GM21447 (cell line): Measurements from ENCODE around the gene CHRM1.

Experiments
- ATAC-seq: cut with Tn5 transposase; IDR thresholded peaks from one replicate; pipeline ENCODE4 v1.9.1; 2021; ENCODE audit not compliant: unreplicated experiment

Gene CHRM1

GRCh38 chr11:62925745-62926679 lies 4.8 kb upstream of the CHRM1 start:
- ATAC-seq = no peak

DNA sequence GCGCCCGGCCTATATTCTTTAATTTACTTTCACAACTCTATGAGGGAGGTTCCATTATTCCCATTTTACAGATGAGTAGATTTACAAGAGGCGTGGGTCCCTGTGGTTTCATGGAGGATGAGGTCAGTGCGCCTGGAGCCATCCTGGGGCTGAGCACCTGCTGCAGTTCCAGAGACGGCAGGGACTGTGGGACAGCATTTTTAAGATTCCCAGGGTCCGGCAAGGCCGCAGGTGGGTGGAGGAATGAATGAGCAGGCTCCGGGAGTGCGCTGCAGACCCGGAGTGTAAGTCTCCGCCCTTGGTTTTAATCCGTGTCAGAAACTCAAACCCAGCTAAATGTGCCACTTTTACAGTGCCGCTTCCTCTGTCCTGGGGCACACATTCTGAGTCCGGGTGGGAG lies 4.1 kb upstream of the CHRM1 start:
- no peak for ATAC-seq

DNA sequence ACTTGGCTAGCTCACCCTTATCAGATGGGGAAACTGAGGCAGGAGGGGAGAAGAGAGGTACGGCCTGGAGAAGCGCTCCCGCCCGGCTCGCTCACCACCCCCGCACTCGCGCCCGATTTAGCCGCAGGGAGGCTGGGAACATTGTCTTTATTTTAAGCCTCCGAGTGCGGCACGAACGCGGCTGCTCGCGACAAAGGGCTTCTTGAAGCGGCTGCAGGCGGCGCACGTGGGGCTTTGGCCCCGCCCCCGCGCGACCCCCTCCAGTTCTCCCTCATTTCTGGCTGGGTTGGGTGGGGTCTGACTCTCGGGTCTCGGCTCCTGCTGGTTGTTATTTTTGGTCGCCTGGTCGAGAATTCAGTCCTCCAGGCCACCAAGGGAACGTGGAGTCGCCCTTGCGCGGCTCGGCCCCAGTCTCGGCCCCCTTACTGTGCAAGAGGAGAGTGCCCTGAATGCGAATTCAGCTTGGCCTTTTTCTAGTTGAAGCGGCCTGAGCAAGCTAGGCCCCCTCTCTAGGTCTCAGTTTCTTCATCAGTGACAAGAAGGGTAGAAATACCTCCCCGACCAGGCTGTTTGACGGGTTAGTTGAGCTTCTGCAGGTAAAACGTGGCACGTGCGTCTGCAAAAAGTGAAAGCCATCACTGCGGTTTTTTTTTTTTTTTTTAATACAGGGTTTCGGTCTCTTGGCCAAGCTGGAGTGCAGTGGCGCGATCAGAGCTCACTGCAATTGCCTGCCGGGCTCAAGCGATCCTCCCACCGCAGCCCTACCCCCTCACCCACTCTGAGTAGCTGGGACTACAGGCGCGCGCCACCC lies 2.6 kb upstream of the CHRM1 start:
- no peak for ATAC-seq

DNA sequence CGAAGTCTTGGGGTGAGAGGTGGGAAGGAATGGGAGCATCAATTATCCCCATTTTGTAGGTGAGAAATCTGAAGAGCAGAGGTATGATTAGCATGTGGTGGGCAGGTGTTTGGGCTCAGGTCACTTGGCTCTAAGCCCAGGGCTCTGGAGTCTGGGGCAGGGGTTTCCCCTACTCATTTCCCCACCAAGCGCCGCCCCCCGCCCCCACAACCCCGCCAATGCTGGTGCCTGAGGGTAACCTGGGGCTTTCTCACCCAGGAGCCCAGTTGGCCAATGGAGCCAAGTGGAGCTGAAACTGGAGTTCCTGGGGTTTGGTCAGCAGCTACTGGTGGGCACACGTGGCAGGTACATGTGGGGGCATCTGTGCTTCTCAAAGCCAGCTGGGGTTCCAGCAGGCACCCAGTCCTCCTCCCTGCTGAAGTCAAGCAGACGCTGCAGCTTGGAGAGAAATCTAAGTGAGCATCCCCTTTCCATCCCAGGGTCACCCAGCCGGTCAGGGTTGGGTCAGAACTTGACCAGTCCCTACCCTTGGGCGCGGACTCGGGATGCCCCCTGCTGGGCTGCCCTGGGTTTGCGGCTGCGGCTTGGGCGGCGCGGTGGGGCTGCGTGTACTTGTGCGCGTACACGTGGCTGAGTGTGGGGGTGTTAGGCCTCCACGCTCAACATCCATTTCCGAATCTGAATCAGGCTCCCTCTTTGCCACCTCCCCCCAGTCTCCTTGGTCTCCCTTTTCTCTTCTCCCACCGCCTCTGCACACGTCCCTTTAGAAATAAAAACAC lies 1.7 kb upstream of the CHRM1 start:
- ATAC-seq = no peak

DNA sequence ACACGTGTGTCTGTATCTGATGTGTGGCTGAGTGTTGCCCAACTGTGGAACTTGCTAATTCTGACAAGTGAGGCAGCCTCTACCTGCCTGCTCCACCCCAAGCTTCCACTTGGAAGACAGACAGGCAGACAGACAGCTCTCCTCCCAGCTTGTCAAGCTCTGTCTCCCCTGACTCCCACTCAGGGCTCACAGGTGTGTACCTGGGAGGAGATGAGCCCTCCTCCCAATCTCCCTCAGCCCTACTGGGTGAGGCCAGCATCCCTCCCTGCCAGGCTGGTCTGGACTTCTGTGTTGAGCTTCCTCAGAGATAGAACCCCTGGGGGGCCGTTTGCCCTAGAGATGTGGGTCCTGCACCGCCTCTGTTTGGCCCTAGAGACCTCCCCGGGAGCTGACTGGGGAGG lies 1.0 kb upstream of the CHRM1 start:
- ATAC-seq = no peak

DNA sequence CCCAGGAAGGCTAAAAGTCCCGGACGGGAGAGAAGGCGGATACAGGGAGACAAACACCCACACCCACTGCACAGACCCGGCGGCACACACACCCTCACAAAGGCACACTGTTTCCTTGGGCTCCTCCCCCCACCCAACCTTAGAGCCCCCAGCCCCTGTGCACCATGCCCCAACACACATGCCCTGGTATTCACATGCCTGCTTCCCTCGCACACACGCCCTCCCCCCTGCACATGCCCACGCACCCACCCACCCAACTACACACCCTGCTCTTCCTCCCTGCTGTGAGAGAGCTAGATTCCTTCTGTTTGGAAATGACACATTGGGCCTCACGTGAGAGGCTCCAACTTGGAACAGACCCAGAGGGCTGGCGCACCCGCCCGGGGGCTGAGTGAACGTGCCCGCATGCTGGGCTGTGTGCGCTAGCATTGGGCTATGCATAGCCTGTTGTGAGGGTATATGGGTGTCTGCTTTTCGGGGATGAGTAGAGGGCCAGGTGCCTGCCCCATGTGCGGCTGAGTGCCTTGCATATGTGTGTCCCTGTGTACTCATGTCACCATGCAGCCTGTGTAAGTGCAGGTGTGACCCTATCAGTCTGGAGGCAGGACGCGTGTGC lies 518 bp upstream of the CHRM1 start:
- no peak for ATAC-seq

GRCh38 chr11:62919898-62920640 lies 1.1 kb downstream of the CHRM1 start:
- ATAC-seq = no peak

DNA sequence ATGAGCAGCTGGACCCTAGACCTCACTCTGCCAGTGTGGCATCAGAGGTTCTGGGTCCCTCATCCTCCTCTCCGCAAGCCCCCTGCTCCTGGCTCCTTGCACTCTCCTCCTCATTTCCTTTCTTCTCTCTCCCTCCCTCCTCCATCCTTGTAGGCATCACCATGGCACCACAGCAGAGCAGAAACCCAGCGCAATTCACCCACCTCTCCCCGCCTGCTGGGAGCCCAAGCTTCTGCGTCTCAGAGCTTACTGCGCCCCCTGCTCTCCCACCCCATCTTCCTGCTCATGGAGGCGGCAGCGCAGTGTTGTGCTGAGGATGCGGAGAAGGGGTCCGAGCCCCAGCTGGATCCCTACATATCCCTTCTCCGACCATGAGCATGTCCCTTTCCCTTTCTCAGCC lies 1.7 kb downstream of the CHRM1 start:
- ATAC-seq = no peak

GRCh38 chr11:62918531-62918930 lies 2.6 kb downstream of the CHRM1 start:
- no peak for ATAC-seq

GRCh38 chr11:62917906-62918502 lies 3.2 kb downstream of the CHRM1 start:
- no peak for ATAC-seq

DNA sequence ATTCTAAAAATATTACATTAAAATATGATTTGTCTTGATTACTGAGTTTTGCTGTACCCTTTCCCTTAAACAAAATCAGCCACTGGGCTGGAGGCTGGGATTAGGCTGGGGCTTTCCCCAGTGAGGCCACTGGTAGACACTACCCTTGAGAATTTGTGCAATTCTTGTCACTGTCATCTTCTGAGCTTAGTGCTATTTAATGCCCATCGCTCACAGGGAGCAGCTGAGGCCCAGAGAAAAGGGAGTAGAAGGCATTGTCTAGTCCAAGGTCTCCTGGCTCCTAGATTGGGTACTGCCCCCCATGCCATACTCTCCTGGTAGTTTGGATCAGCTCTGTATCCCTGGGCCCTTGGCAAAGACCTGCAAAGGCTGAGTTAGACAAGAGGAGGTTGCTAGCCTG lies 6.7 kb downstream of the CHRM1 start:
- ATAC-seq = no peak

DNA sequence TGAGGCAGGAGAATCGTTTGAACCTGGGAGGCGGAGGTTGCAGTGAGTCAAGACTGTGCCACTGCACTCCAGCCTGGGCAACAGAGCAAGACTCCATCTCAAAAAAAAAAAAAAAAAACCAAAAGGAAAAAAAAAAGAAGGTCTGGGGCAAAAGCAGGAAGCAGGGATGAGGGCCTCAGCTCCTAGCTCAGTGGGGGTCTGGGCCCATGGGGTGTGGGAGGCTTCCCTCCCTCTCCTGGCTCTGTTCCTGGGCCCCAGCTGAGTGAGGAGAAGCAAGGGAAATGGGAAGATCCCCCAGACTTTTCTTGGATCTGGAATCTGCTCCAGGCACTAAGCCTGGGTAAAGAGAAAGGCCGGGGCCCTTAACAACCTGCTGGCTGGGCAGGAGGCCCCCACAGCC lies 8.9 kb downstream of the CHRM1 start:
- ATAC-seq = no peak

DNA sequence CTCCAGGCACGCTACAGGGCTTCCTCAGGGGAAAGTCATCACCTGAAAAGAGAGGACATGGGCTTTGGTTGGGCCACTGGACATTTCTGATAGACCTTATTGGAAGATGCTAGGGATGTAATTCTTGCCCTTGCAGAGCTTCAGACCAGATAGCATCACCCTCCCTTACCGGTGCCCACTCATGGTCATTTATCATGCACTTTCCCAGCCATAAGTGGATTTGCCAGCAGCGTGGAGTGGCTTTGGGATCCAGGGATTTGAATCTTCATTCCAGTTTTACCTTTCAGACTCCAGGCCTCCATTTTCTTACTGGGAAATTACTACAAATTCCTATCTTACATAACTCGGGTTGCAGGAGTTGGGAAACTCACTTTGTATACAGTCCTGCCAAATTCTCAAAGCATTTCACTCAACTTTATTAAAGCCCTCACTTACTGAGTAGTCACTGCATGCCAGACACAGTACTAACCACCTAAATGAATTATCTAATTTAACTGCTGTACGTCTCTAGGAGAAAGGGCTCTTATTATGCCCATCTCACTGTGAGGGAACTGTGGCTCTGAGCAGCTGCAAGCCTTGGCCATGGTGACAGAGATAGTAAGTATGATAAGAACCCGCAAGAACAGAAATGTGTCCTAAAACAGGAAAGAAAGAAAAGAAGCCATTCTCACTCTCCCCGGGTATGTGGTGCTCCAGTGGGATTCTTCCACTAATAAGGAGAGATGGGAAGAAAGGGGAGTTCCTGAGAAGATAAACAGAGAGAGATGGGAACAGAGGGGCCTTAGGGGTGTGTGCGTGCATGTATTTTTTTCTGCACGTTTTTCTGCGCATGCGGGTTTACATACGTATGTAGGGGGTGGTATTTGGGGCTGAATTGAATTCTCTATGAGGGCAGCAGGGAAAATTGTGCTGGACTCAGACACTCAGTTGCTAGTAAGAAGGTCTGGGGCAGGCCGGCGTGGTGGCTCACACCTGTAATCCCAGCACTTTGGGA lies 9.7 kb downstream of the CHRM1 start:
- no peak for ATAC-seq

DNA sequence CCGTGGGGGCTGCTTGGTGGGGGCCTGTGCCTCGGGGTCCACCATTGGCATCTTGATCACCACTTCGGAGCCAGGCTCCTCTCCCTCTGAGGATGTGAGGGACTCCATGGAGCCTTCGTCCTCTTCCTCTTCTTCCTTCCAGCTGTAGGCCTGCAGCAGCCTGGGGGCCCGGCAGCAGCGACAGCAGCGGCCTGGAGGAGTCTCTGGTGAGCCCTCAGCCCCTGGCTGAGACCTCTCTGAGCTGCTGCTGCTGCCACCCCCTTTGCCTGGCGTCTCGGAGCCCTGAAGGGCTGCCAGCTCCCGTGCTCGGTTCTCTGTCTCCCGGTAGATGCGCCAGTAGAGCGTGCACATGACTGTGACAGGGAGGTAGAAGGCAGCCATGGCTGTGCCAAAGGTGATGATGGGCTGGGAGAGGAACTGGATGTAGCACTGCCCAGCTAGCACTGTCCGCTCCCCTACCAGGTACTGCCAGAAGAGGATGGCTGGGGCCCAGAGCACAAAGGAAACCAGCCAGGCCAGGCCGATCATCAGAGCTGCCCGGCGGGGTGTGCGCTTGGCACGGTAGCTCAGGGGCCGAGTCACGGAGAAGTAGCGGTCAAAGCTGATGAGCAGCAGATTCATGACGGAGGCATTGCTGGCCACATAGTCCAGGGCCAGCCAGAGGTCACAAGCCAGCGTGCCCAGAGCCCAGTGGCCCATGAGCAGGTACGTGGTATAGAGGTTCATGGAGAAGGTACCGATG lies 10.9 kb downstream of the CHRM1 start:
- ATAC-seq = no peak

DNA sequence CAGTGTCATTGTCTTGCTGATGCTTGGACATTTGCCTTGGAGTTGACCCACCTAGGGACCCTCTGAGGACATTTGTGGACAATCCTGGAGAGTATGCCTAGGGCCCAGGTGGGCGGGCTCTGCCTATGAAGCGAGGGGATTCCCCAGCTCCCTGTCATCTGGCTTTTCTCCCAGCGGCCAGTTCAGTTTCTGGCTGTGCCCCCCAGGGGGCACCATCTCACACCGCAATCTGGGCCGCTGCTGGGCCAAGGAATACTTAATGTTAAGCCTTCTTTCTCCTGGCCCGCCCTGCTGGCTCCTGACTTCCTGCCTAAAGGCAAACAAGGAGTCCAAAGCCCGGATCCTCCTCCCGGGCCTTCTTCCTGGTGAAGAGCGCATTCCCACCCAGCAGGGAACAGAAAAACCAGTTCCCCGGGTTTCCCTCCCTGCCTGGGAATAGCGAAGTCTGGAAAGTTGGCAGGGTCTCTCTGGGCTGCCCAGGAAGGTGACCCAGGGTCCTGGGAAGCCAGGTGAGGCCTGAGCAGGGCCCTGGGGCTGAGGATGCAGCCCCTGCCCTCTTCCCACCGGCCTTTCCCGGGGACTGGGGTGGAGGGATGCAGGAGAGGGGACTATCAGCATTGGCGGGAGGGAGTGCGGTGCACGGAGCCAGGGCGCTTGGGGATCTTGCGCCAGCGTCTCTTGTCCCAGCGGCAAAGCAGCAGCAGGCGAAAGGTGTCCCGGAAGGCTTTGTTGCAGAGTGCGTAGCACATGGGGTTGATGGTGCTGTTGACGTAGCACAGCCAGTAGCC lies 11.9 kb downstream of the CHRM1 start:
- no peak for ATAC-seq

GRCh38 chr11:62908468-62909072 lies 12.6 kb downstream of the CHRM1 start:
- no peak for ATAC-seq
